ENCODE measurements around the gene SHOX.

Gene SHOX

DNA sequence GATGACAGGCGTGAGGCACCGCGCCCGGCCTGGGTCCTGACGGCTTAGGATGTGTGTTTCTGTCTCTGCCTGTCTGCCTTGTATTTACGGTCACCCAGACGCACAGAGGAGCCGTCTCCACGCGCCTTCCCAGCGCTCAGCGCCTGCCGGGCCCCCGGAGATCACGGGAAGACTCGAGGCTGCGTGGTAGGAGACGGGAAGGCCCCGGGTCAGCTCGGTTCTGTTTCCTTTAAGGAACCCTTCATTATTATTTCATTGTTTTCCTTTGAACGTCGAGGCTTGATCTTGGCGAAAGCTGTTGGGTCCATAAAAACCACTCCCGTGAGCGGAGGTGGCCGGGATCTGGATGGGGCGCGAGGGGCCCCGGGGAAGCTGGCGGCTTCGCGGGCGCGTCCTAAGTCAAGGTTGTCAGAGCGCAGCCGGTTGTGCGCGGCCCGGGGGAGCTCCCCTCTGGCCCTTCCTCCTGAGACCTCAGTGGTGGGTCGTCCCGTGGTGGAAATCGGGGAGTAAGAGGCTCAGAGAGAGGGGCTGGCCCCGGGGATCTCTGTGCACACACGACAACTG is 1.3 kb downstream of the SHOX start:
- no peak overlapping the region for H3K4me3 ChIP-seq (ENCODE audit: low read depth, low read length)
- TF ChIP-seq, protein P1, sequence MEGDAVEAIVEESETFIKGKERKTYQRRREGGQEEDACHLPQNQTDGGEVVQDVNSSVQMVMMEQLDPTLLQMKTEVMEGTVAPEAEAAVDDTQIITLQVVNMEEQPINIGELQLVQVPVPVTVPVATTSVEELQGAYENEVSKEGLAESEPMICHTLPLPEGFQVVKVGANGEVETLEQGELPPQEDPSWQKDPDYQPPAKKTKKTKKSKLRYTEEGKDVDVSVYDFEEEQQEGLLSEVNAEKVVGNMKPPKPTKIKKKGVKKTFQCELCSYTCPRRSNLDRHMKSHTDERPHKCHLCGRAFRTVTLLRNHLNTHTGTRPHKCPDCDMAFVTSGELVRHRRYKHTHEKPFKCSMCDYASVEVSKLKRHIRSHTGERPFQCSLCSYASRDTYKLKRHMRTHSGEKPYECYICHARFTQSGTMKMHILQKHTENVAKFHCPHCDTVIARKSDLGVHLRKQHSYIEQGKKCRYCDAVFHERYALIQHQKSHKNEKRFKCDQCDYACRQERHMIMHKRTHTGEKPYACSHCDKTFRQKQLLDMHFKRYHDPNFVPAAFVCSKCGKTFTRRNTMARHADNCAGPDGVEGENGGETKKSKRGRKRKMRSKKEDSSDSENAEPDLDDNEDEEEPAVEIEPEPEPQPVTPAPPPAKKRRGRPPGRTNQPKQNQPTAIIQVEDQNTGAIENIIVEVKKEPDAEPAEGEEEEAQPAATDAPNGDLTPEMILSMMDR (IDR thresholded peaks at IDR 0.05; ENCODE audit: insufficient read depth, low read depth, low read length, missing control alignments), result no peak
- DNase-seq (ENCODE audit: low read depth), result no peak

DNA sequence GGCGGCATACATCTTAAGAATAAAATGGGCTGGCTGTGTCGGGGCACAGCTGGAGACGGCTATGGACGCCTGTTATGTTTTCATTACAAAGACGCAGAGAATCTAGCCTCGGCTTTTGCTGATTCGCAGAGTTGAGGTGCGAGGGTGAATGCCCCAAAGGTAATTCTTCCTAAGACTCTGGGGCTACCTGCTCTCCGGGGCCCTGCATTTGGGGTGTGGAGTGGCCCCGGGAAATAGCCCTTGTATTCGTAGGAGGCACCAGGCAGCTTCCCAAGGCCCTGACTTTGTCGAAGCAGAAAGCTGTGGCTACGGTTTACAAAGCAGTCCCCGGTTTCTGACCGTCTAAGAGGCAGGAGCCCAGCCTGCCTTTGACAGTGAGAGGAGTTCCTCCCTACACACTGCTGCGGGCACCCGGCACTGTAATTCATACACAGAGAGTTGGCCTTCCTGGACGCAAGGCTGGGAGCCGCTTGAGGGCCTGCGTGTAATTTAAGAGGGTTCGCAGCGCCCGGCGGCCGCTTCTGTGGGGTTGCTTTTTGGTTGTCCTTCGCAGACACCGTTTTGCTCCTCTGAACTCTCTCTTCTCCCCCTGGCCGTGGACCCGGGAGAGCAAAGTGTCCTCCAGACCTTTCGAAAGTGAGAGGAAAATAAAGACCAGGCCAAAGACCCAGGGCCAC is 1.9 kb downstream of the SHOX start:
- DNase-seq (ENCODE audit: low read depth), result no peak
- TF ChIP-seq, protein P1 (IDR thresholded peaks at IDR 0.05; ENCODE audit: insufficient read depth, low read depth, low read length, missing control alignments), result no peak
- no peak overlapping the region for H3K4me3 ChIP-seq (ENCODE audit: low read depth, low read length)

DNA sequence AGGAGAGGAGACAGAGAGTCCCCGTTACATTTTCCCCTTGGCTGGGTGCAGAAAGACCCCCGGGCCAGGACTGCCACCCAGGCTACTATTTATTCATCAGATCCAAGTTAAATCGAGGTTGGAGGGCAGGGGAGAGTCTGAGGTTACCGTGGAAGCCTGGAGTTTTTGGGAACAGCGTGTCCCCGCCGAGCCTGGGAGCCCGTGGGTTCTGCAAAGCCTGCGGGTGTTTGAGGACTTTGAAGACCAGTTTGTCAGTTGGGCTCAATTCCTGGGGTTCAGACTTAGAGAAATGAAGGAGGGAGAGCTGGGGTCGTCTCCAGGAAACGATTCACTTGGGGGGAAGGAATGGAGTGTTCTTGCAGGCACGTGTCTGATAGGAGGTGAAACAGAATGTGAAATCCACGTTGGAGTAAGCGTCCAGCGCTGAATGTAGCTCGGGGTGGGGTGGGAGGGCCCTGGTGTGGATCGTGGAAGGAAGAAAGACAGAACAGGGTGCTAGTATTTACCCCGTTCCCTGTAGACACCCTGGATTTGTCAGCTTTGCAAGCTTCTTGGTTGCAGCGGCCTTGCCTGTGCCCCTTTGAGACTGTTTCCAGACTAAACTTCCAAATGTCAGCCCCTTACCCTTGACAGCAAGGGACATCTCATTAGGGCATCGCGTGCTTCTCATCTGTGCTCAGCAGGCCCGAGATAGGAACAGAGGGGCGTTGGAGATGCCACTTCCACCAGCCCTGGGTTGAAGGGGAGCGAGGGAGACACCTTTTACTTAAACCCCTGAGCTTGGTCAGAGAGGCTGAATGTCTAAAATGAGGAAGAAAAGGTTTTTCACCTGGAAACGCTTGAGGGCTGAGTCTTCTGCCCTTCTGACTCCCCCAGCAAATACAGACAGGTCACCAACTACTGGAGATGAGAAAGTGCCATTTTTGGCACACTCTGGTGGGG is 2.7 kb downstream of the SHOX start:
- no peak for DNase-seq (ENCODE audit: low read depth)
- TF ChIP-seq, protein P1 (IDR thresholded peaks at IDR 0.05; ENCODE audit: insufficient read depth, low read depth, low read length, missing control alignments), result no peak
- H3K4me3 ChIP-seq (ENCODE audit: low read depth, low read length), result no peak overlapping the region

DNA sequence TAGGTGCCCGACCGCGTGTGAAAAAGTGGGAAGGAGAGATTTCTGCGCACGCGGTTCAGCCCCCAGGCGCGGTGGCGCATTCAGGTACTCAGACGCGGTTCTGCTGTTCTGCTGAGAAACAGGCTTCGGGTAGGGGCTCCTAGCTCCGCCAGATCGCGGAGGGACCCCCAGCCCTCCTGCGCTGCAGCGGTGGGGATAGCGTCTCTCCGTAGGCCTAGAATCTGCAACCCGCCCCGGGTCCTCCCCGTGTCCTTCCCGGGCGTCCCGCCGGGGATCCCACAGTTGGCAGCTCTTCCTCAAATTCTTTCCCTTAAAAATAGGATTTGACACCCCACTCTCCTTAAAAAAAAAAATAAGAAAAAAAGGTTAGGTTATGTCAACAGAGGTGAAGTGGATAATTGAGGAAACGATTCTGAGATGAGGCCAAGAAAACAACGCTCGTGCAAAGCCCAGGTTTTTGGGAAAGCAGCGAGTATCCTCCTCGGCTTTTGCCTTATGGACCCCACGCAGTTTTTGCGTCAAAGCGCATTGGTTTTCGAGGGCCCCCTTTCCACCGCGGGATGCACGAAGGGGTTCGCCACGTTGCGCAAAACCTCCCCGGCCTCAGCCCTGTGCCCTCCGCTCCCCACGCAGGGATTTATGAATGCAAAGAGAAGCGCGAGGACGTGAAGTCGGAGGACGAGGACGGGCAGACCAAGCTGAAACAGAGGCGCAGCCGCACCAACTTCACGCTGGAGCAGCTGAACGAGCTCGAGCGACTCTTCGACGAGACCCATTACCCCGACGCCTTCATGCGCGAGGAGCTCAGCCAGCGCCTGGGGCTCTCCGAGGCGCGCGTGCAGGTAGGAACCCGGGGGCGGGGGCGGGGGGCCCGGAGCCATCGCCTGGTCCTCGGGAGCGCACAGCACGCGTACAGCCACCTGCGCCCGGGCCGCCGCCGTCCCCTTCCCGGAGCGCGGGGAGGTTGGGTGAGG is 3.7 kb downstream of the SHOX start:
- H3K4me3 ChIP-seq (ENCODE audit: low read depth, low read length), result no peak overlapping the region
- no peak for DNase-seq (ENCODE audit: low read depth)
- TF ChIP-seq, protein P1 (IDR thresholded peaks at IDR 0.05; ENCODE audit: insufficient read depth, low read depth, low read length, missing control alignments), result no peak

DNA sequence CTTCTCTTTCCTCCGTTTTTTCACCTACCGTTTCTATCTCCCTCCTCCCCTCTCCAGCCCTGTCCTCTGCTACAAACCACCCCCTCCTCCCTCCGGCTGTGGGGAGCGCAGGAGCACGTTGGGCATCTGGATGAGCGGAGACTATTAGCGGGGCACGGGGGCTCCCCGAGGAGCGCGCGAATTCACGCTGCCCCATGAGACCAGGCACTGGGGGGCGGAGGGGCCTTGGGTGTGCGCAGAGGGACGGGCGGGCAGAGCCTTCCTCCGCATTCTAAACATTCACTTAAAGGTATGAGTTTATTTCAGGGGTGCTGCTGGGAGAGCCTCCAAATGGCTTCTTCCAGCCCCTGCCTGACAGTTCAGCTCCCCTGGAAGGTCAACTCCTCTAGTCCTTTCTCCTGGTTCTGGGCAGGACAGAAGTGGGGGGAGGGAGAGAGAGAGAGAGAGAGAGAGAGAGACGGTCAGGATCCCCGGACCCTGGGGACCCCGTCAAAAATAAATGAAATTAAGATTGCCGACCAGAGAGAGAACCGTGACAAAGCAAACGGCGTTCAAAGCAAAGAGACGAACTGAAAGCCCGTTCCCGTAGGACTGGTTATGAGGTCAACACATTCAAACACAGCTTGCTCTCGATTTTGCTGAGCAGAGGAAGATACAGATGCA is 5.0 kb downstream of the SHOX start:
- DNase-seq (ENCODE audit: low read depth), result no peak
- H3K4me3 ChIP-seq (ENCODE audit: low read depth, low read length), result no peak overlapping the region
- TF ChIP-seq, protein P1 (IDR thresholded peaks at IDR 0.05; ENCODE audit: insufficient read depth, low read depth, low read length, missing control alignments), result no peak

Measured in GM12865 (cell line).